B cell (primary cell): ENCODE results near the gene ZNF750. TPM values are rescaled to one million over a fixed set of nuclear protein-coding genes. Genes with fewer than 3 reads are reported as not detected.

Source experiments
- ATAC-seq: fragments of 200-7000 bp; cut with Tn5 transposase; one replicate; pipeline ENCODE4 v1.10.0; 2021; ENCODE audit warnings: low read depth, mild to moderate bottlenecking, moderate number of reproducible peaks, moderate library complexity
- CTCF ChIA-PET: fragments of 350-600 bp; sonication (Branson Sonifier 250); formaldehyde crosslinking; loops from one replicate; lab custom pipeline; 2021; ENCODE audit warnings: antibody characterized with exemption, inconsistent platforms; lab: Charles Lee
- POLR2A ChIA-PET: fragments of 350-600 bp; sonication (Branson Sonifier 250); formaldehyde crosslinking; loops from one replicate; lab custom pipeline; 2021; ENCODE audit warnings: antibody characterized with exemption; lab: Charles Lee
- DNase-seq: peaks from one replicate; pipeline ENCODE4 v3.0.0; 2013
- H2AFZ ChIP-seq: 2 replicates; pipeline ENCODE4 v1.6.1; 2012; ENCODE audit warnings: mild to moderate bottlenecking, low read depth, low read length; ENCODE audit not compliant: insufficient read depth, poor library complexity, severe bottlenecking
- H3K27ac ChIP-seq, 2 donors: 1 replicate in 1 of 2; 2 replicates in 1 of 2; pipeline ENCODE4 v1.5.1; 2012 to 2013; ENCODE audit warnings: low read length in 2 of 2, mild to moderate bottlenecking in 2 of 2, moderate library complexity in 1 of 2
- H3K27me3 ChIP-seq, 4 experiments: fragments of 200-600 bp in 1 of 4; sonication (generic) in 1 of 4; replicated peaks in 1 of 4; 1 replicate in 2 of 4; 2 replicates in 2 of 4; pipeline versions ENCODE4 v1.6.1 to v1.7.0; 2013 to 2016; ENCODE audit warnings: low read length in 3 of 4, mild to moderate bottlenecking in 2 of 4, mixed read lengths in 1 of 4, moderate library complexity in 1 of 4; ENCODE audit not compliant: insufficient read depth in 4 of 4, control insufficient read depth in 3 of 4; ENCODE audit errors: control extremely low read depth in 1 of 4
- H3K36me3 ChIP-seq, 2 experiments: replicated peaks in 1 of 2; 1 replicate in 1 of 2; 2 replicates in 1 of 2; pipeline versions ENCODE4 v1.6.1 to v1.7.1; 2013; ENCODE audit warnings: low read length in 1 of 2; ENCODE audit not compliant: insufficient read depth in 2 of 2, control insufficient read depth in 1 of 2; ENCODE audit errors: control extremely low read depth in 1 of 2, extremely low read depth in 1 of 2
- H3K4me1 ChIP-seq, 2 donors: fragments of 200-600 bp in 1 of 2; sonication (generic) in 1 of 2; 1 replicate in 1 of 2; 2 replicates in 1 of 2; pipeline versions ENCODE4 v1.5.1 to v1.6.1; 2013 to 2017; ENCODE audit warnings: low read length in 2 of 2; ENCODE audit not compliant: control insufficient read depth in 2 of 2, insufficient read depth in 2 of 2
- H3K4me2 ChIP-seq: replicated peaks from 2 replicates; pipeline ENCODE3; 2012; ENCODE audit warnings: mild to moderate bottlenecking, low read depth, low read length; ENCODE audit not compliant: poor library complexity, severe bottlenecking
- H3K4me3 ChIP-seq, 5 experiments: fragments of 200-600 bp in 1 of 5; sonication (generic) in 1 of 5; 1 replicate in 3 of 5; 2 replicates in 2 of 5; pipeline versions ENCODE4 v1.5.1 to v1.7.0; 2011 to 2016; ENCODE audit warnings: low read length in 4 of 5, mild to moderate bottlenecking in 4 of 5, low read depth in 2 of 5, control low read depth in 1 of 5, moderate library complexity in 1 of 5; ENCODE audit not compliant: insufficient read depth in 1 of 5; ENCODE audit errors: control extremely low read depth in 1 of 5, extremely low read depth in 1 of 5
- H3K79me2 ChIP-seq: fragments of 200-600 bp; sonication (generic); one replicate; pipeline ENCODE4 v1.6.0; 2016; ENCODE audit warnings: low read length; ENCODE audit not compliant: control insufficient read depth, insufficient read depth
- H3K9ac ChIP-seq: fragments of 200-600 bp; sonication (generic); 2 replicates; pipeline ENCODE4 v1.6.1; 2017; ENCODE audit warnings: mild to moderate bottlenecking, low read length, moderate library complexity
- H3K9me3 ChIP-seq, 3 donors: one replicate each; pipeline versions ENCODE4 v1.6.1 to v1.7.1; 2013; ENCODE audit warnings: low read length in 2 of 3; ENCODE audit not compliant: control insufficient read depth in 2 of 3, insufficient read depth in 1 of 3; ENCODE audit errors: control extremely low read depth in 1 of 3
- H4K20me1 ChIP-seq: 2 replicates; pipeline ENCODE4 v1.6.0; 2012; ENCODE audit warnings: mild to moderate bottlenecking, low read length; ENCODE audit not compliant: insufficient read depth, control insufficient read depth, poor library complexity, severe bottlenecking
- H3K27ac Mint-ChIP-seq: one replicate; pipeline ENCODE4 v1.8.0; 2021; ENCODE audit warnings: mixed read lengths
- H3K27me3 Mint-ChIP-seq: one replicate; pipeline ENCODE4 v1.8.0; 2021; ENCODE audit warnings: mixed read lengths
- H3K4me1 Mint-ChIP-seq: one replicate; pipeline ENCODE4 v1.8.0; 2021; ENCODE audit warnings: mixed read lengths
- H3K4me3 Mint-ChIP-seq: one replicate; pipeline ENCODE4 v1.8.0; 2021; ENCODE audit warnings: mixed read lengths
- H3K9me3 Mint-ChIP-seq: one replicate; pipeline ENCODE4 v1.8.0; 2022; ENCODE audit warnings: mixed read lengths; ENCODE audit not compliant: insufficient read depth
- CTCF ChIP-seq: fragments of 200-600 bp; IDR thresholded peaks from one replicate; pipeline ENCODE4 v1.8.0; 2022; ENCODE audit warnings: antibody characterized with exemption, mild to moderate bottlenecking
- EZH2 ChIP-seq: IDR thresholded peaks from 2 replicates; pipeline ENCODE4 v1.6.1; 2012; ENCODE audit warnings: borderline replicate concordance, low read depth, mild to moderate bottlenecking, moderate library complexity, low read length; ENCODE audit not compliant: insufficient read depth, poor library complexity, severe bottlenecking
- WGBS: methylation state at CpG from one replicate; pipeline ENCODE4 v1.1.5; 2013; ENCODE audit warnings: missing lambda C conversion rate; ENCODE audit not compliant: insufficient coverage; 5-methylcytosine and 5-hydroxymethylcytosine counted together
- intact Hi-C: fragments of 100-400 bp; cut with micrococcal nuclease; formaldehyde crosslinking; loops from one replicate; pipeline ENCODE4 v1.10.0; 2022
- polyA plus RNA-seq: library from polyadenylated mRNA; depleted of rRNA; stranded (reverse); fragments of >200 nt; gene quantifications from 2 replicates; pipeline ENCODE4 v1.2.3, GENCODE V29; 2012
- total RNA-seq, 2 donors: library from RNA; stranded (reverse); fragments of 120-200 nt in 1 of 2; gene quantifications; 1 replicate in 1 of 2; 2 replicates in 1 of 2; pipeline versions ENCODE4 v1.2.3 to v1.2.4, GENCODE V29; 2013 to 2022

ZNF750 gene
- total and polyA plus RNA-seq, 2 donors (not counting 1 experiment from before 2014, with no cell fraction given) = not detected

- H2AFZ ChIP-seq = no peak overlapping the region
- no peaks in the 10 kb centered on the region for H3K27me3 Mint-ChIP-seq
- H3K79me2 ChIP-seq = no peaks in the 10 kb centered on the region
- peaks cover 6% of the 10 kb centered on the region for H3K4me1 Mint-ChIP-seq
- H3K27me3 ChIP-seq = no peaks in the 10 kb centered on the region
- ATAC-seq = no peak
- H3K27ac ChIP-seq = no peak overlapping the region
- WGBS = 97% methylated on average over 13 of the region's 17 CpGs
- no peak overlapping the region for H3K9ac ChIP-seq
- intact Hi-C loops = no loop called here
- H3K36me3 ChIP-seq = peaks cover 0 to 10% of the 10 kb centered on the region in 2 experiments
- H3K27ac Mint-ChIP-seq = no peak overlapping the region
- H3K9me3 ChIP-seq = no peaks in the 10 kb centered on the region
- H3K4me1 ChIP-seq = peaks cover 2 to 11% of the 10 kb centered on the region in 2 donors
- H3K4me3 Mint-ChIP-seq = no peak overlapping the region
- H4K20me1 ChIP-seq = no peaks in the 10 kb centered on the region
- no peak for DNase-seq
- no peak overlapping the region for H3K4me2 ChIP-seq
- H3K9me3 Mint-ChIP-seq = no peaks in the 10 kb centered on the region
- TF ChIP-seq EZH2 (no peak), CTCF (no peak)
- POLR2A ChIA-PET = interaction anchor here (0.6 kb wide), 1 partner anchor 275 kb away, joined by 5 read pairs; no protein-coding TSS in a partner anchor
- CTCF ChIA-PET = no interaction called here
- no peak overlapping the region for H3K4me3 ChIP-seq
Observed at GRCh38 chr17:82812601-82813000, 27.2 kb downstream of the ZNF750 start.

- Histone ChIP-seq H3K4me2 (no peak overlapping the region), H3K27ac (no peak overlapping the region), H3K9me3 (no peaks in the 10 kb centered on the region), H3K36me3 (peaks cover 0 to 14% of the 10 kb centered on the region in 2 experiments), H3K4me1 (peaks cover 0 to 5% of the 10 kb centered on the region in 2 donors), H4K20me1 (no peaks in the 10 kb centered on the region), H3K79me2 (no peaks in the 10 kb centered on the region), H2AFZ (no peak overlapping the region), H3K27me3 (no peaks in the 10 kb centered on the region), H3K9ac (no peak overlapping the region), H3K4me3 (no peak overlapping the region)
- H3K4me1 Mint-ChIP-seq = peaks cover 5% of the 10 kb centered on the region
- no peak for ATAC-seq
- no peak overlapping the region for H3K4me3 Mint-ChIP-seq
- TF ChIP-seq EZH2 (no peak), CTCF (no peak)
- no peak overlapping the region for H3K27ac Mint-ChIP-seq
- no peak for DNase-seq
- H3K9me3 Mint-ChIP-seq = no peaks in the 10 kb centered on the region
- intact Hi-C loops = no loop called here
- ChIA-PET CTCF (no interaction called here), POLR2A (interaction anchor here (0.6 kb wide), 1 partner anchor 275 kb away, joined by 5 read pairs; no protein-coding TSS in a partner anchor)
- 89% methylated on average over 5 of the region's 15 CpGs for WGBS
- H3K27me3 Mint-ChIP-seq = no peaks in the 10 kb centered on the region
Observed at GRCh38 chr17:82812058-82812457, 27.8 kb downstream of the ZNF750 start.
